ENCODE measurements around the gene AMOTL1. TPM values are rescaled to one million over a fixed set of nuclear protein-coding genes. Genes with fewer than 3 reads are reported as not detected.

The AMOTL1 gene
- total RNA-seq, 2 donors from 2014 or later: 5.5 to 5.7 TPM

GRCh38 chr11:94734563-94735275 is 33.4 kb upstream of the AMOTL1 start:
- DNase-seq (ENCODE audit: low spot score): no peak
- Mint-ChIP-seq H3K27me3 (peaks cover 16 to 17% of the 10 kb centered on the region in 2 donors), H3K9me3 (no peaks in the 10 kb centered on the region), H3K4me3 (no peak overlapping the region), H3K4me1 (ENCODE audit: low read depth in 2 of 2) (no peaks in the 10 kb centered on the region), H3K36me3 (no peaks in the 10 kb centered on the region), H3K27ac (no peak overlapping the region)
- ATAC-seq: no peak

GRCh38 chr11:94735907-94736306 is 32.2 kb upstream of the AMOTL1 start:
- Mint-ChIP-seq H3K36me3 (no peaks in the 10 kb centered on the region), H3K9me3 (no peaks in the 10 kb centered on the region), H3K27ac (no peak overlapping the region), H3K4me1 (ENCODE audit: low read depth in 2 of 2) (peaks cover 0 to 2% of the 10 kb centered on the region in 2 donors), H3K4me3 (no peak overlapping the region), H3K27me3 (peaks cover 7 to 11% of the 10 kb centered on the region in 2 donors)
- no peak for DNase-seq (ENCODE audit: low spot score)
- no peak for ATAC-seq

GRCh38 chr11:94737171-94737611 is 31.0 kb upstream of the AMOTL1 start:
- no peak overlapping the region for H3K27ac Mint-ChIP-seq
- no peaks in the 10 kb centered on the region for H3K9me3 Mint-ChIP-seq
- DNase-seq (ENCODE audit: low spot score): no peak
- no peak overlapping the region for H3K4me3 Mint-ChIP-seq
- peaks cover 4 to 13% of the 10 kb centered on the region in 2 donors for H3K4me1 Mint-ChIP-seq (ENCODE audit: low read depth in 2 of 2)
- H3K36me3 Mint-ChIP-seq: no peaks in the 10 kb centered on the region
- ATAC-seq: no peak
- peaks cover 18 to 19% of the 10 kb centered on the region in 2 donors for H3K27me3 Mint-ChIP-seq

GRCh38 chr11:94738746-94739145 is 29.4 kb upstream of the AMOTL1 start:
- Mint-ChIP-seq H3K27me3 (peaks cover 23 to 25% of the 10 kb centered on the region in 2 donors), H3K4me3 (no peak overlapping the region), H3K27ac (no peak overlapping the region), H3K36me3 (no peaks in the 10 kb centered on the region), H3K9me3 (no peaks in the 10 kb centered on the region), H3K4me1 (ENCODE audit: low read depth in 2 of 2) (peaks cover 4 to 13% of the 10 kb centered on the region in 2 donors)
- no peak for DNase-seq (ENCODE audit: low spot score)
- ATAC-seq: no peak

- H3K4me1 Mint-ChIP-seq (ENCODE audit: low read depth in 2 of 2): peaks cover 4 to 13% of the 10 kb centered on the region in 2 donors
- H3K9me3 Mint-ChIP-seq: no peaks in the 10 kb centered on the region
- H3K36me3 Mint-ChIP-seq: no peaks in the 10 kb centered on the region
- H3K27ac Mint-ChIP-seq: no peak overlapping the region
- H3K4me3 Mint-ChIP-seq: no peak overlapping the region
- ATAC-seq (peak in 1 of 2 donors; percentile 24), DNase-seq (ENCODE audit: low spot score) (no peak)
- H3K27me3 Mint-ChIP-seq: peaks cover 23 to 25% of the 10 kb centered on the region in 2 donors
Measured at GRCh38 chr11:94739331-94739730, 28.8 kb upstream of the AMOTL1 start.

GRCh38 chr11:94740083-94741021 is 27.8 kb upstream of the AMOTL1 start:
- Mint-ChIP-seq H3K4me1 (ENCODE audit: low read depth in 2 of 2) (peaks cover 4 to 13% of the 10 kb centered on the region in 2 donors), H3K36me3 (no peaks in the 10 kb centered on the region), H3K9me3 (no peaks in the 10 kb centered on the region), H3K27ac (no peak overlapping the region), H3K4me3 (peak overlapping the region; percentile 47), H3K27me3 (peaks cover 23 to 25% of the 10 kb centered on the region in 2 donors)
- ATAC-seq (peak in 1 of 2 donors; percentile 17), DNase-seq (ENCODE audit: low spot score) (no peak)

GRCh38 chr11:94741022-94741679 is 27.0 kb upstream of the AMOTL1 start:
- H3K4me1 Mint-ChIP-seq (ENCODE audit: low read depth in 2 of 2): peaks cover 4 to 13% of the 10 kb centered on the region in 2 donors
- H3K27me3 Mint-ChIP-seq: peaks cover 22 to 29% of the 10 kb centered on the region in 2 donors
- DNase-seq (ENCODE audit: low spot score) (no peak), ATAC-seq (peak; percentile 25 to 36)
- H3K9me3 Mint-ChIP-seq: no peaks in the 10 kb centered on the region
- peak overlapping the region; percentile 47 for H3K4me3 Mint-ChIP-seq
- no peak overlapping the region for H3K27ac Mint-ChIP-seq
- no peaks in the 10 kb centered on the region for H3K36me3 Mint-ChIP-seq

- Mint-ChIP-seq H3K27ac (no peak overlapping the region), H3K4me1 (ENCODE audit: low read depth in 2 of 2) (peaks cover 4 to 13% of the 10 kb centered on the region in 2 donors), H3K9me3 (no peaks in the 10 kb centered on the region), H3K4me3 (no peak overlapping the region), H3K36me3 (no peaks in the 10 kb centered on the region), H3K27me3 (peaks cover 15 to 35% of the 10 kb centered on the region in 2 donors)
- DNase-seq (ENCODE audit: low spot score): no peak
- ATAC-seq: no peak
Measured at GRCh38 chr11:94742665-94743064, 25.5 kb upstream of the AMOTL1 start.

- H3K4me3 Mint-ChIP-seq: no peak overlapping the region
- H3K36me3 Mint-ChIP-seq: no peaks in the 10 kb centered on the region
- peaks cover 2 to 3% of the 10 kb centered on the region in 2 donors for H3K4me1 Mint-ChIP-seq (ENCODE audit: low read depth in 2 of 2)
- ATAC-seq (no peak), DNase-seq (ENCODE audit: low spot score) (no peak)
- no peak overlapping the region for H3K27ac Mint-ChIP-seq
- peaks cover 21 to 45% of the 10 kb centered on the region in 2 donors for H3K27me3 Mint-ChIP-seq
- no peaks in the 10 kb centered on the region for H3K9me3 Mint-ChIP-seq
Measured at GRCh38 chr11:94746721-94747120, 21.4 kb upstream of the AMOTL1 start.

- no peaks in the 10 kb centered on the region for H3K4me1 Mint-ChIP-seq (ENCODE audit: low read depth in 2 of 2)
- ATAC-seq: no peak
- no peaks in the 10 kb centered on the region for H3K36me3 Mint-ChIP-seq
- H3K27me3 Mint-ChIP-seq: peaks cover 21 to 44% of the 10 kb centered on the region in 2 donors
- no peak overlapping the region for H3K27ac Mint-ChIP-seq
- DNase-seq (ENCODE audit: low spot score): no peak
- H3K9me3 Mint-ChIP-seq: no peaks in the 10 kb centered on the region
- no peak overlapping the region for H3K4me3 Mint-ChIP-seq
Measured at GRCh38 chr11:94747146-94747545, 21.0 kb upstream of the AMOTL1 start.

GRCh38 chr11:94747601-94748041 is 20.5 kb upstream of the AMOTL1 start:
- Mint-ChIP-seq H3K27me3 (peaks cover 22 to 43% of the 10 kb centered on the region in 2 donors), H3K36me3 (no peaks in the 10 kb centered on the region), H3K4me1 (ENCODE audit: low read depth in 2 of 2) (no peaks in the 10 kb centered on the region), H3K9me3 (no peaks in the 10 kb centered on the region), H3K27ac (no peak overlapping the region), H3K4me3 (no peak overlapping the region)
- DNase-seq (ENCODE audit: low spot score): no peak
- no peak for ATAC-seq

GRCh38 chr11:94749369-94749768 is 18.8 kb upstream of the AMOTL1 start:
- no peak overlapping the region for H3K4me3 Mint-ChIP-seq
- H3K36me3 Mint-ChIP-seq: no peaks in the 10 kb centered on the region
- no peaks in the 10 kb centered on the region for H3K4me1 Mint-ChIP-seq (ENCODE audit: low read depth in 2 of 2)
- H3K27me3 Mint-ChIP-seq: peaks cover 27 to 42% of the 10 kb centered on the region in 2 donors
- H3K9me3 Mint-ChIP-seq: no peaks in the 10 kb centered on the region
- ATAC-seq (no peak), DNase-seq (ENCODE audit: low spot score) (no peak)
- H3K27ac Mint-ChIP-seq: no peak overlapping the region
